ENCODE measurements around the gene PPP1R3C. TPM values are rescaled to one million over a fixed set of nuclear protein-coding genes. Genes with fewer than 3 reads are reported as not detected.
A peak's percentile ranks its signal among the peaks of the same experiment; 100 is the strongest.

The PPP1R3C gene
- total and polyA plus RNA-seq, 2 donors (not counting 3 experiments of a cell fraction or from before 2014, with no cell fraction given) = 1.6 to 2.0 TPM

- Histone ChIP-seq H3K4me3 (replicated peaks in 1 of 3; ENCODE audit: insufficient read depth in 1 of 3, low read depth in 1 of 3, low read length in 3 of 3) (no peak overlapping the region), H3K9ac (replicated peaks; ENCODE audit: extremely low read depth, insufficient read depth, low read length) (no peak overlapping the region), H3K27me3 (ENCODE audit: control insufficient read depth in 2 of 2, insufficient read depth in 2 of 2, low read length in 2 of 2) (no peaks in the 10 kb centered on the region), H2AFZ (ENCODE audit: low read depth, low read length) (no peak overlapping the region), H3K4me1 (ENCODE audit: control insufficient read depth, extremely low read depth, insufficient read depth, low read length) (peaks cover 27% of the 10 kb centered on the region), H3K4me2 (ENCODE audit: insufficient read depth, low read length) (peak overlapping the region; percentile 5), H3K79me2 (ENCODE audit: control insufficient read depth, insufficient read depth, low read length) (no peaks in the 10 kb centered on the region), H3K27ac (ENCODE audit: insufficient read depth, low read depth, low read length) (peak overlapping the region; percentile 78), H3K9me1 (replicated peaks; ENCODE audit: control insufficient read depth, extremely low read depth, insufficient read depth, low read length) (no peaks in the 10 kb centered on the region), H4K20me1 (replicated peaks; ENCODE audit: control insufficient read depth, extremely low read depth, insufficient read depth, low read length) (no peaks in the 10 kb centered on the region), H3K9me3 (replicated peaks; ENCODE audit: control insufficient read depth, insufficient read depth, low read length) (peaks cover 2% of the 10 kb centered on the region), H3K36me3 (ENCODE audit: control insufficient read depth in 2 of 2, extremely low read depth in 1 of 2, insufficient read depth in 2 of 2, low read length in 2 of 2) (no peaks in the 10 kb centered on the region)
- intact Hi-C loops (cut with micrococcal nuclease) = loop anchor here (1.0 kb wide), 1 partner anchor 8 kb away; no protein-coding TSS in a partner anchor
- peak; percentile 90 for DNase-seq (ENCODE audit: low read depth, low spot score)
- POLR2A ChIA-PET = interaction anchor here (0.7 to 1.9 kb wide), 3 partner anchors 10 to 32 kb away, joined by 3 to 9 read pairs (median 5); partner anchors contain the start of gene PPP1R3C
- TF ChIP-seq JUN (IDR thresholded peaks at IDR 0.05; ENCODE audit: borderline replicate concordance, insufficient read depth, insufficient read length, low read depth) (no peak), GATA2 (IDR thresholded peaks at IDR 0.05; ENCODE audit: insufficient read depth, insufficient read length, low read depth, low read length) (peak; percentile 12), CTCF (IDR thresholded peaks at IDR 0.05; ENCODE audit: extremely low read depth in 1 of 2, insufficient read depth in 1 of 2, low read depth in 1 of 2, low read length in 2 of 2) (no peak), POLR2AphosphoS5 (IDR thresholded peaks at IDR 0.05; ENCODE audit: insufficient read depth, low read depth, low read length) (peak; percentile 76), MYC (IDR thresholded peaks at IDR 0.05; ENCODE audit: low read depth, low read length) (no peak)
- BruUV-seq (replicated peaks) = no TSS peak
- CTCF ChIA-PET = interaction anchor here (0.7 to 1.9 kb wide), 9 partner anchors 9 to 52 kb away, joined by 3 to 10 read pairs (median 4); partner anchors contain the start of gene PPP1R3C
- FAIRE-seq = peak; percentile 81
- dilution Hi-C loops (cut with MboI; ENCODE audit: extremely low pct_ligation_motif_present, low sequenced_read_pairs) = no loop called here
Observed at GRCh38 chr10:91603931-91604331, 28.9 kb downstream of the PPP1R3C start.

Data from endothelial cell of umbilical vein (primary cell).